Head of caudate nucleus (tissue), 42 donors: ENCODE measurements around the gene TMEM131.
"Not testable (repeated sequence)": the region's sequence is repeated elsewhere in the genome, so short reads cannot be mapped to it uniquely, and the experiment has no call there.

Source experiments
- DNase-seq, 42 donors: peaks; one replicate each; pipeline versions ENCODE4 v3.0.0 to v3.0.0-alpha.2; 2020 to 2021; ENCODE audit warnings: mixed read lengths in 7 of 42
- intact Hi-C: fragments of 100-400 bp; cut with DNase I; formaldehyde crosslinking; loops from one replicate; pipeline ENCODE4 v1.15.0; 2022

TMEM131 gene

GRCh38 chr2:97893042-97893441, 102.7 kb downstream of the TMEM131 start:
- intact Hi-C loops, DNase-seq: not testable (repeated sequence)

- DNase-seq, result no peak
- intact Hi-C loops, result no loop called here
Observed at GRCh38 chr2:97891611-97892010, 104.1 kb downstream of the TMEM131 start.

GRCh38 chr2:97889156-97889555, 106.6 kb downstream of the TMEM131 start:
- intact Hi-C loops, result no loop called here
- DNase-seq, result no peak

- no peak for DNase-seq
- intact Hi-C loops, result no loop called here
Observed at GRCh38 chr2:97885841-97886240, 109.9 kb downstream of the TMEM131 start.

GRCh38 chr2:97880334-97880733, 115.4 kb downstream of the TMEM131 start:
- intact Hi-C loops, result no loop called here
- DNase-seq, result no peak

GRCh38 chr2:97878865-97879264, 116.9 kb downstream of the TMEM131 start:
- intact Hi-C loops, result no loop called here
- DNase-seq, result no peak

GRCh38 chr2:97878317-97878716, 117.4 kb downstream of the TMEM131 start:
- DNase-seq, intact Hi-C loops: not testable (repeated sequence)

GRCh38 chr2:97871096-97871780, 124.5 kb downstream of the TMEM131 start:
- intact Hi-C loops, result no loop called here
- DNase-seq, result no peak

- intact Hi-C loops, result no loop called here
- peak in 3 of 42 donors; percentile 11 to 44 (median 19) for DNase-seq
Observed at GRCh38 chr2:97870396-97870843, 125.3 kb downstream of the TMEM131 start.

- no peak for DNase-seq
- intact Hi-C loops, result no loop called here
Observed at GRCh38 chr2:97869722-97870346, 125.9 kb downstream of the TMEM131 start.

- peak in 2 of 42 donors; percentile 11 to 64 for DNase-seq
- intact Hi-C loops, result no loop called here
Observed at GRCh38 chr2:97868986-97869721, 126.6 kb downstream of the TMEM131 start.

GRCh38 chr2:97863829-97864228, 131.9 kb downstream of the TMEM131 start:
- intact Hi-C loops, result no loop called here
- DNase-seq, result no peak

- no peak for DNase-seq
- intact Hi-C loops, result no loop called here
Observed at GRCh38 chr2:97861177-97861576, 134.6 kb downstream of the TMEM131 start.

- DNase-seq, result no peak
- intact Hi-C loops, result no loop called here
Observed at GRCh38 chr2:97858442-97858841, 137.3 kb downstream of the TMEM131 start.

GRCh38 chr2:97857553-97857952, 138.2 kb downstream of the TMEM131 start:
- DNase-seq, result no peak
- intact Hi-C loops, result no loop called here

GRCh38 chr2:97853057-97853456, 142.7 kb downstream of the TMEM131 start:
- intact Hi-C loops, DNase-seq: not testable (repeated sequence)

- DNase-seq, result no peak
- intact Hi-C loops, result no loop called here
Observed at GRCh38 chr2:97851172-97851571, 144.6 kb downstream of the TMEM131 start.

GRCh38 chr2:97849881-97850528, 145.7 kb downstream of the TMEM131 start:
- DNase-seq, result no peak
- intact Hi-C loops, result no loop called here

GRCh38 chr2:97848306-97848705, 147.4 kb downstream of the TMEM131 start:
- no peak for DNase-seq
- intact Hi-C loops, result no loop called here

GRCh38 chr2:97846716-97847115, 149.0 kb downstream of the TMEM131 start:
- DNase-seq, intact Hi-C loops: not testable (repeated sequence)
